ENCODE data around the gene TMEM203.
"Not testable (repeated sequence)": the region's sequence is repeated elsewhere in the genome, so short reads cannot be mapped to it uniquely, and the experiment has no call there.

GRCh38 chr9:137239541-137240200 lies 34.2 kb upstream of the TMEM203 start:
- not testable (repeated sequence) for TF ChIP-seq CTCF (optimal IDR thresholded peaks at IDR 0.05 in 1 of 3, IDR thresholded peaks at IDR 0.05 in 1 of 3, conservative IDR thresholded peaks at IDR 0.05 in 1 of 3; ENCODE audit: extremely low read depth in 1 of 3, insufficient read depth in 2 of 3, low read length in 3 of 3); EZH2 (IDR thresholded peaks at IDR 0.05; ENCODE audit: low read length)

All from keratinocyte (primary cell).